PFSK-1 (cell line): ENCODE results near the gene KLHL3.

Source experiments
- FOXP2 ChIP-seq: optimal IDR thresholded peaks from 2 replicates; pipeline ENCODE3; 2011; ENCODE audit warnings: borderline replicate concordance, control low read depth, inconsistent platforms; ENCODE audit not compliant: insufficient read depth; ENCODE audit errors: extremely low read length, extremely low read depth
- POLR2AphosphoS5 ChIP-seq: IDR thresholded peaks from 2 replicates; pipeline ENCODE4 v1.6.1; 2012; ENCODE audit warnings: low read depth, mild to moderate bottlenecking, control low read depth, low read length, moderate library complexity
- SIN3A ChIP-seq: IDR thresholded peaks from 2 replicates; pipeline ENCODE4 v1.6.1; 2012; ENCODE audit warnings: mild to moderate bottlenecking, low read length, moderate library complexity, borderline replicate concordance; ENCODE audit not compliant: insufficient read depth
- TAF1 ChIP-seq: IDR thresholded peaks from 2 replicates; pipeline ENCODE4 v1.6.1; 2012; ENCODE audit warnings: low read length, control low read depth, borderline replicate concordance; ENCODE audit not compliant: insufficient read depth
- TF ChIP-seq, protein P1 (sequence below), 2 experiments: IDR thresholded peaks; 2 replicates each; pipeline versions ENCODE4 v1.6.1 to v1.8.0; 2011 to 2012; ENCODE audit warnings: low read depth in 2 of 2, low read length in 2 of 2, control low read depth in 1 of 2, inconsistent platforms in 1 of 2, mild to moderate bottlenecking in 1 of 2, moderate library complexity in 1 of 2; ENCODE audit not compliant: insufficient read depth in 1 of 2

KLHL3 gene

DNA sequence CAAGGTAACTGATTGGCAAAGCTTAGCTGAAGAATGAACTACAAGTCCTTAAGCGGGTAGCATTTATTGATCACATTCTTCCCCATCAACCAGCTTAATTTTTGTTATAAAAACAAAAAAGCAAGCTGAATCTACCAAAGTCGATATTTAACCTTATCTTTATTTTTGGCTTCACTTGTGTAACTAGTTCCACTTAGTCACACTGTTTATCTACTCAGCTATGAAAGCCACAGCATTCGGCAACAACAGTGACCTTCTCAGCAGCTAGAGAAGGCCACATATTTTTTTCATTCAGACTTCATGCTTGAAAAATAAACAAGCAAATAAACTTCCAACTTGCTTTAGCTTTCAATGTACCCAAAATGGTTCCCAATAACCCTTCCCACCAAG lies 69.4 kb downstream of the KLHL3 start:
- no peak for TF ChIP-seq POLR2AphosphoS5
- no peak for TF ChIP-seq SIN3A
- TF ChIP-seq FOXP2: no peak
- TF ChIP-seq TAF1: no peak
- TF ChIP-seq, protein P1, sequence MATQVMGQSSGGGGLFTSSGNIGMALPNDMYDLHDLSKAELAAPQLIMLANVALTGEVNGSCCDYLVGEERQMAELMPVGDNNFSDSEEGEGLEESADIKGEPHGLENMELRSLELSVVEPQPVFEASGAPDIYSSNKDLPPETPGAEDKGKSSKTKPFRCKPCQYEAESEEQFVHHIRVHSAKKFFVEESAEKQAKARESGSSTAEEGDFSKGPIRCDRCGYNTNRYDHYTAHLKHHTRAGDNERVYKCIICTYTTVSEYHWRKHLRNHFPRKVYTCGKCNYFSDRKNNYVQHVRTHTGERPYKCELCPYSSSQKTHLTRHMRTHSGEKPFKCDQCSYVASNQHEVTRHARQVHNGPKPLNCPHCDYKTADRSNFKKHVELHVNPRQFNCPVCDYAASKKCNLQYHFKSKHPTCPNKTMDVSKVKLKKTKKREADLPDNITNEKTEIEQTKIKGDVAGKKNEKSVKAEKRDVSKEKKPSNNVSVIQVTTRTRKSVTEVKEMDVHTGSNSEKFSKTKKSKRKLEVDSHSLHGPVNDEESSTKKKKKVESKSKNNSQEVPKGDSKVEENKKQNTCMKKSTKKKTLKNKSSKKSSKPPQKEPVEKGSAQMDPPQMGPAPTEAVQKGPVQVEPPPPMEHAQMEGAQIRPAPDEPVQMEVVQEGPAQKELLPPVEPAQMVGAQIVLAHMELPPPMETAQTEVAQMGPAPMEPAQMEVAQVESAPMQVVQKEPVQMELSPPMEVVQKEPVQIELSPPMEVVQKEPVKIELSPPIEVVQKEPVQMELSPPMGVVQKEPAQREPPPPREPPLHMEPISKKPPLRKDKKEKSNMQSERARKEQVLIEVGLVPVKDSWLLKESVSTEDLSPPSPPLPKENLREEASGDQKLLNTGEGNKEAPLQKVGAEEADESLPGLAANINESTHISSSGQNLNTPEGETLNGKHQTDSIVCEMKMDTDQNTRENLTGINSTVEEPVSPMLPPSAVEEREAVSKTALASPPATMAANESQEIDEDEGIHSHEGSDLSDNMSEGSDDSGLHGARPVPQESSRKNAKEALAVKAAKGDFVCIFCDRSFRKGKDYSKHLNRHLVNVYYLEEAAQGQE (IDR thresholded peaks at IDR 0.05; ENCODE audit: insufficient read depth in 1 of 2, low read depth in 2 of 2, low read length in 2 of 2): no peak

DNA sequence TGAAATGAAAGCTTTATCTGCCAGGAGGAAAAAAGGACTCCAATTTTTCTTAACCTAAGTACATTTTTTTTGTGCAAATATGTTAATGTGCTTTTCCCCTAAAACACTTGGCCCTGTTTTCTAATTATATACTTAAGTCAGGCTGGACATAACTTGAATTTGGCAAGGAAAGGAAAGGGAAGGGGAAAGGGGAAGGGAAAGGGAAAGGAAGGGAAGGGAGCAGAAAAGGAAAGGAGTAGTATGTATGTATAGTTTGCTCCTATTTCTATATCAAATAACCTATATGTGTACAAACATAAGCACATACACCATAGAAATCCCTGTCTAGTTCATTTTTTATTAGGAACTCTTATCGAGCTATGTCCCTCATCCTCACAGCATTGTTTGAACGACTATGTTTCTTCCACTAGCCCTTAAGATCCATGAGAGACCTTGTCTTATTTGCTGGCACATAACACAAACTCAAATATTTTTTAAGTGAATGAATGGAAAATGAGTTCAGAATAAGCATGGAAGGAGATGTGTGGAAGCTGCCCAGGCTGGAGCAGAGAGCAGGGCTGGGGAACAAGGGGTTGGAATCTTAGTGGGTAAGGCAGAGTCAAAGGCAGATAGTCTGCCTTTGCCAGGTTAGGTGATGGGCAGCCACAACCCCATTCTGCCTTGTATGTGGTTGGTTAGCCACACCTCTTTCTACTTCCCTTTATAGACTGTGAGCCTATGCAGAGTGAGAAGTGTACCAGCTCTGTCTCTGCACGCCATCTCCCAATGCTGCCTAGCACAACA lies 70.0 kb downstream of the KLHL3 start:
- TF ChIP-seq, protein P1 (IDR thresholded peaks at IDR 0.05; ENCODE audit: insufficient read depth in 1 of 2, low read depth in 2 of 2, low read length in 2 of 2): no peak
- TF ChIP-seq SIN3A (no peak), POLR2AphosphoS5 (no peak), FOXP2 (no peak)

DNA sequence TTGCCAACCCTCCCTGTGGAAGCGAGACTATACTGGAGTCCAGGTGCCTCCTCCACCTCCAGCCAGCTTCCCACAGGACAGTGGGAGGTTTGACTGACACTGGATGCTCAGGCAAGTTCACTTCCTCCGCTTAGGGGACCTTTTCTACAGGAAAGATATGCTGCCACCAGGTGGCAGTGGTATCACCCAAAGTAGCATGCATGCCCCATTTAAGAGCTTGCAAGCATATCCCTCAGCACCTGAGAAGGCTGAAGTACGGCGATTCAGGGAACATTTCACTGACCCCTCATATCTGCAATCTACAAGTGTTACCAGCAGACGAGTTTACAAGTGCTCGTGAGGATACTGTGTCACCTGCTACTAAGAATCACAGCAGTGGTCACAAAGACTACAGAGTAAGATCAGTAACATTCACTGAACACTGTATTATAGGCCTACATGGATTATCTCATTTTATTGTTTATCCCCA lies 75.5 kb downstream of the KLHL3 start:
- TF ChIP-seq FOXP2 (no peak), POLR2AphosphoS5 (no peak), TAF1 (no peak), SIN3A (no peak)
- TF ChIP-seq, protein P1 (IDR thresholded peaks at IDR 0.05; ENCODE audit: insufficient read depth in 1 of 2, low read depth in 2 of 2, low read length in 2 of 2): no peak

DNA sequence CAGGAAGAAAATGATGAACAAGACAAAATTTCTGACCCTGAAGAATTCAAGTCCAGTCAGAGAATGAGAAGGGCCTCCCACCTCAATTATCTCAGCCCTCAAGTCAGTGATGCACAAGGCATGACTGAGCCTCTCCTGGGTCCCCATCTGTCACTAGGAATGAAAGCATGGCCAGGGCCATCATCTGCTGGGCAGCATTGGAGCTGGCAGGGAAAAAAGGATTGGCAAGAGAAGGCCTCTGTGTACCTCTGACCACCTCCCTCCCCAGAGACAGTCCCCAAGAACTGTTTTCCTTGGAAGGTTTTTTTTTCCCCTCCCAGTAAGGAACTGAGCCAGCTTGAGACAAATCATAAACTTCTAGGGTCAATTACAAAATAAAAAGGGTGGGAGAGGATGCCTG lies 76.7 kb downstream of the KLHL3 start:
- TF ChIP-seq FOXP2 (no peak), SIN3A (no peak), TAF1 (no peak), POLR2AphosphoS5 (no peak)
- TF ChIP-seq, protein P1 (IDR thresholded peaks at IDR 0.05; ENCODE audit: insufficient read depth in 1 of 2, low read depth in 2 of 2, low read length in 2 of 2): no peak
